Measurements from ENCODE around the gene UCK1.

DNA sequence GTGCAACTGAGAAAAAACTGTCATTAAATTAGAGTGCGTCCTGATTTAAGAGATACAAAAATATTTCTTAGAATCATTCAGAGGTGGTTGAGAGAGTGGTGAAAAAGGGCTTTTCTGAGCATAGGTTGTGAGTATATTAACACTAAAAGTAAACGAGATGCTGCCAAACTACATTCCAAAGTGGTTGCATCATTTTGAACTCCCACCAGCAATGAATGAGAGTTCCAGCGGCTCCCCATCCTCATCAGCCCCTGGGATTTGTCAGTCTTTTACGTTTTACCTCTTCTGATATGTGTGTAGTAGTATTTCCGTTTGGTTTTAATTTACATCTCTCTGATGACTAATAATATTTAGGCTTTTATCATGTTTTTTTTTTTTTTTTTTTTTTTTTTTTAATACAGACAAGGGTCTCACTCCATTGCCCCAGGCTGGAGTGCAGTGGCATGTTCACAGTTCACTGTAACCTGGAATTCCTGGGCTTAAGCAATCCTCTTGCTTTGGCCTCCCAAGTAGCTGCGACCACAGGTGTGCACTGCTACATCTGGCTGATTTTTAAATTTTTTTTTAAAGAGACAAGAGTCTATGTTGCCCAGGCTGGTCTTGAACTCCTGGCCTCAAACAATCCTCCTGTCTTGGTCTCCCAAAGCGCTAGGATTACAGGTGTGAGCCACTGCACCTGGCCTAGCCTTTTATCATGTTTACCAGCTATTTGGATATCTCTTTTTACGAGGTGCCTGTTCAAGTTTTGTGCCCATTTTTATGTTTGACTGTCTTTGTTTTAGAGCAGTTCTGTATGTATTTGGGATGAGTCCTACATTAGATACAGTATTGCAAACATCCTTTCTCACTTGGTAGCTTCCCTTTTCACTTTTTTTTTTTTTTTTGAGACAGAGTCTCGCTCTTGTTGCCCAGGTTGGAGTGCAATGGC, 31.2 kb upstream of the UCK1 start:
- TF ChIP-seq, protein P1, sequence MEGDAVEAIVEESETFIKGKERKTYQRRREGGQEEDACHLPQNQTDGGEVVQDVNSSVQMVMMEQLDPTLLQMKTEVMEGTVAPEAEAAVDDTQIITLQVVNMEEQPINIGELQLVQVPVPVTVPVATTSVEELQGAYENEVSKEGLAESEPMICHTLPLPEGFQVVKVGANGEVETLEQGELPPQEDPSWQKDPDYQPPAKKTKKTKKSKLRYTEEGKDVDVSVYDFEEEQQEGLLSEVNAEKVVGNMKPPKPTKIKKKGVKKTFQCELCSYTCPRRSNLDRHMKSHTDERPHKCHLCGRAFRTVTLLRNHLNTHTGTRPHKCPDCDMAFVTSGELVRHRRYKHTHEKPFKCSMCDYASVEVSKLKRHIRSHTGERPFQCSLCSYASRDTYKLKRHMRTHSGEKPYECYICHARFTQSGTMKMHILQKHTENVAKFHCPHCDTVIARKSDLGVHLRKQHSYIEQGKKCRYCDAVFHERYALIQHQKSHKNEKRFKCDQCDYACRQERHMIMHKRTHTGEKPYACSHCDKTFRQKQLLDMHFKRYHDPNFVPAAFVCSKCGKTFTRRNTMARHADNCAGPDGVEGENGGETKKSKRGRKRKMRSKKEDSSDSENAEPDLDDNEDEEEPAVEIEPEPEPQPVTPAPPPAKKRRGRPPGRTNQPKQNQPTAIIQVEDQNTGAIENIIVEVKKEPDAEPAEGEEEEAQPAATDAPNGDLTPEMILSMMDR (IDR thresholded peaks at IDR 0.05; ENCODE audit: poor library complexity): no peak
- no peak for TF ChIP-seq EZH2phosphoT487 (IDR thresholded peaks at IDR 0.05; ENCODE audit: low read depth, severe bottlenecking, unreplicated experiment)
- TF ChIP-seq EZH2 (IDR thresholded peaks at IDR 0.05; ENCODE audit: borderline replicate concordance): no peak
